Fibroblast of lung (primary cell): ENCODE data around the gene KCNQ1OT1. TPM values are rescaled to one million over a fixed set of nuclear protein-coding genes. Genes with fewer than 3 reads are reported as not detected.

Source experiments
- DNase-seq, 2 donors: peaks; one replicate each; pipeline versions ENCODE4 v3.0.0 to v3.0.0-alpha.2; 2010; ENCODE audit warnings: low read depth in 2 of 2
- H2AFZ ChIP-seq: 2 replicates; pipeline ENCODE4 v1.5.1; 2012; ENCODE audit warnings: low read length, control low read depth, inconsistent platforms
- H3K27ac ChIP-seq: 2 replicates; pipeline ENCODE4 v1.5.1; 2011; ENCODE audit warnings: low read length, control low read depth; ENCODE audit not compliant: insufficient read depth
- H3K27me3 ChIP-seq: 2 replicates; pipeline ENCODE4 v1.5.1; 2011; ENCODE audit warnings: mild to moderate bottlenecking, low read length; ENCODE audit not compliant: control insufficient read depth, insufficient read depth
- H3K36me3 ChIP-seq: 2 replicates; pipeline ENCODE4 v1.5.1; 2011; ENCODE audit warnings: low read length; ENCODE audit not compliant: control insufficient read depth, insufficient read depth
- H3K4me1 ChIP-seq: 2 replicates; pipeline ENCODE4 v1.5.1; 2011; ENCODE audit warnings: low read length; ENCODE audit not compliant: control insufficient read depth, insufficient read depth; ENCODE audit errors: extremely low read depth
- H3K4me2 ChIP-seq: 2 replicates; pipeline ENCODE4 v1.5.1; 2011; ENCODE audit warnings: low read length, control low read depth; ENCODE audit not compliant: insufficient read depth; ENCODE audit errors: extremely low read depth
- H3K4me3 ChIP-seq, 4 experiments: fragments of 200-600 bp in 1 of 4; sonication (generic) in 1 of 4; replicated peaks in 1 of 4; 2 replicates each; pipeline ENCODE4 v1.5.1; 2011 to 2016; ENCODE audit warnings: low read length in 4 of 4, low read depth in 3 of 4, mild to moderate bottlenecking in 3 of 4, control low read depth in 2 of 4, inconsistent platforms in 1 of 4, mixed read lengths in 1 of 4; ENCODE audit not compliant: insufficient read depth in 1 of 4; ENCODE audit errors: control extremely low read depth in 1 of 4
- H3K79me2 ChIP-seq: 2 replicates; pipeline ENCODE4 v1.5.1; 2012; ENCODE audit warnings: mild to moderate bottlenecking, low read length, inconsistent platforms; ENCODE audit not compliant: control insufficient read depth, insufficient read depth
- H3K9ac ChIP-seq: 2 replicates; pipeline ENCODE4 v1.5.1; 2011; ENCODE audit warnings: mild to moderate bottlenecking, low read length, control low read depth; ENCODE audit not compliant: insufficient read depth
- H3K9me3 ChIP-seq: 2 replicates; pipeline ENCODE4 v1.5.1; 2012; ENCODE audit warnings: low read depth, low read length; ENCODE audit not compliant: control insufficient read depth, insufficient read depth
- H4K20me1 ChIP-seq: 2 replicates; pipeline ENCODE4 v1.5.1; 2011; ENCODE audit warnings: low read length; ENCODE audit not compliant: control insufficient read depth, insufficient read depth; ENCODE audit errors: extremely low read depth
- CTCF ChIP-seq, 2 donors: IDR thresholded peaks in 1 of 2; conservative IDR thresholded peaks in 1 of 2; 1 replicate in 1 of 2; 2 replicates in 1 of 2; pipeline ENCODE4 v1.5.1; 2011 to 2012; ENCODE audit warnings: low read length in 2 of 2, control low read depth in 1 of 2, inconsistent platforms in 1 of 2, low read depth in 1 of 2, mild to moderate bottlenecking in 1 of 2
- EZH2 ChIP-seq: IDR thresholded peaks from 2 replicates; pipeline ENCODE4 v1.5.1; 2012; ENCODE audit warnings: low read length, control low read depth, mild to moderate bottlenecking; ENCODE audit errors: missing control alignments
- polyA plus RNA-seq, 2 donors: library from polyadenylated mRNA; depleted of rRNA in 1 of 2; stranded (reverse) in 1 of 2; unstranded in 1 of 2; fragments of >200 nt; gene quantifications; 2 replicates each; pipeline ENCODE4 v1.2.1, GENCODE V29; 2011 to 2012; ENCODE audit warnings: missing spikeins in 1 of 2
- total RNA-seq: library from RNA; depleted of rRNA; stranded (reverse); fragments of >200 nt; gene quantifications from 2 replicates; pipeline ENCODE4 v1.2.1, GENCODE V29; 2014

KCNQ1OT1 gene
- total and polyA plus RNA-seq, 2 donors (not counting 1 experiment from before 2014, with no cell fraction given), result 0.11 to 1.8 TPM

DNA sequence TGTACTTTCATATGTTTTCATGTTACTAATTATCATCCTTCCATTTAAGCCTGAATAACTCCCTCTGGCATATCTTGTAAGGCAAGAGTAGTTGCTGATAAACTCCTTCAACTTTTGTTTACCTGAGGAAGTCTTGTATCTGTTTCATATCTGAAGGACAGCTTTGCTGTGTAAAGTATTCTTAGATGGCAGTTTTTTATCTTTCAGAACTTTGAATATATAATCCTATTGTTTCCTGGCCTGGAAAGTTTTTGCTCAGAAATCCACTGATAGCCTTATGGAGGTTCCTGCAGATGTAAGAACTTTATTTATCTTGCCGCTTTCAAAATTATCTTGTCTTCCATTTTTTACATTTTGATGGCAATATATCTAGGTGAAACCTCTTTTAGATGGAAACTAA, 69.1 kb downstream of the KCNQ1OT1 start:
- peaks cover 2% of the 10 kb centered on the region for H3K9me3 ChIP-seq
- no peak overlapping the region for H3K27ac ChIP-seq
- no peak overlapping the region for H2AFZ ChIP-seq
- TF ChIP-seq EZH2 (no peak), CTCF (conservative IDR thresholded peaks at IDR 0.05 in 1 of 2, IDR thresholded peaks at IDR 0.05 in 1 of 2; ENCODE audit: low read depth in 1 of 2, low read length in 2 of 2) (no peak)
- no peaks in the 10 kb centered on the region for H3K36me3 ChIP-seq
- no peak overlapping the region for H3K4me2 ChIP-seq
- H3K79me2 ChIP-seq, result no peaks in the 10 kb centered on the region
- no peak for DNase-seq
- no peaks in the 10 kb centered on the region for H3K27me3 ChIP-seq
- H3K4me3 ChIP-seq, result no peak overlapping the region
- no peak overlapping the region for H3K9ac ChIP-seq
- H3K4me1 ChIP-seq, result no peaks in the 10 kb centered on the region
- H4K20me1 ChIP-seq, result no peaks in the 10 kb centered on the region

DNA sequence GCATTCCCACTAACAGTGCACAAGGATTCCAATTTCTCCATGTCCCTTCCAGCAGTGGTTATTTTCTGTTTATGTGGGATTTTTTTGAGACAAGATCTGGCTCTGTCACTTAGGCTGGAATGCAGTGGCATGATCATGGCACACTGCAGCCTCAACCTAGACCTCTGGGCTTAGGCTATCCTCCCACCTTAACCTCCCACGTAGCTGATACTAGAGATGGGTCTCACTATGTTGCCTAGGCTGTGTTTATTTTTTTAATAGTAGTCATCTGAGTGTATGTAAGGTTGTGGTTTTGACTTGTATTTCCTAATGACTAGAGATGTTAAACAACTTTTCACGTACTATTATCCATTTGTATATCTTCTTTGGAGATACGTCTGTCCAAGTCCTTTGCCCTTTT, 74.6 kb downstream of the KCNQ1OT1 start:
- no peak overlapping the region for H3K9ac ChIP-seq

GRCh38 chr11:2621894-2622293, 77.9 kb downstream of the KCNQ1OT1 start:
- Histone ChIP-seq H3K9ac (no peak overlapping the region), H2AFZ (no peak overlapping the region), H3K4me3 (no peak overlapping the region), H3K4me1 (no peaks in the 10 kb centered on the region), H3K36me3 (no peaks in the 10 kb centered on the region), H3K27me3 (no peaks in the 10 kb centered on the region), H4K20me1 (no peaks in the 10 kb centered on the region), H3K79me2 (no peaks in the 10 kb centered on the region), H3K9me3 (no peaks in the 10 kb centered on the region), H3K4me2 (no peak overlapping the region), H3K27ac (no peak overlapping the region)
- DNase-seq, result no peak
- no peak for TF ChIP-seq EZH2
- no peak for TF ChIP-seq CTCF (conservative IDR thresholded peaks at IDR 0.05 in 1 of 2, IDR thresholded peaks at IDR 0.05 in 1 of 2; ENCODE audit: low read depth in 1 of 2, low read length in 2 of 2)

More for the DNA sequence above, 74.6 kb downstream of the KCNQ1OT1 start:
- TF ChIP-seq EZH2, result no peak
- no peak for TF ChIP-seq CTCF (conservative IDR thresholded peaks at IDR 0.05 in 1 of 2, IDR thresholded peaks at IDR 0.05 in 1 of 2; ENCODE audit: low read depth in 1 of 2, low read length in 2 of 2)
- Histone ChIP-seq H3K4me1 (no peaks in the 10 kb centered on the region), H2AFZ (no peak overlapping the region), H3K36me3 (no peaks in the 10 kb centered on the region), H4K20me1 (no peaks in the 10 kb centered on the region), H3K9me3 (no peaks in the 10 kb centered on the region), H3K4me3 (no peak overlapping the region), H3K27ac (no peak overlapping the region), H3K79me2 (no peaks in the 10 kb centered on the region), H3K4me2 (no peak overlapping the region), H3K27me3 (no peaks in the 10 kb centered on the region)
- DNase-seq, result no peak
